NCI-H2107 treated with DMSO at 0.1 percent for 48 hours (cell line): ENCODE results near the gene PLCB3.

Source experiments
- DNase-seq: peaks from one replicate; lab custom pipeline; 2025; ENCODE audit not compliant: unreplicated experiment; lab: John Stamatoyannopoulos, UW

PLCB3 gene

GRCh38 chr11:64220798-64221197, 30.5 kb upstream of the PLCB3 start:
- DNase-seq = no peak

- no peak for DNase-seq
Observed at GRCh38 chr11:64222651-64223000, 28.7 kb upstream of the PLCB3 start.

GRCh38 chr11:64223001-64223651, 28.2 kb upstream of the PLCB3 start:
- DNase-seq = no peak

GRCh38 chr11:64224151-64224890, 27.0 kb upstream of the PLCB3 start:
- no peak for DNase-seq

- DNase-seq = no peak
Observed at GRCh38 chr11:64224891-64225607, 26.3 kb upstream of the PLCB3 start.

GRCh38 chr11:64225608-64226506, 25.5 kb upstream of the PLCB3 start, which contains the start of the genes NUDT22 and TRPT1:
TSS of gene NUDT22 (plus strand) at chr11:64226274. CDS start at chr11:64226653, 379 bp downstream.
TSS of gene TRPT1 (minus strand) at chr11:64226186. CDS start at chr11:64225860, 326 bp downstream.
- DNase-seq = peak; percentile 62

- DNase-seq = no peak
Observed at GRCh38 chr11:64226507-64227051, 24.8 kb upstream of the PLCB3 start.

- DNase-seq = no peak
Observed at GRCh38 chr11:64227405-64227956, 23.8 kb upstream of the PLCB3 start.

GRCh38 chr11:64229090-64229743, 22.1 kb upstream of the PLCB3 start:
- DNase-seq = no peak

- no peak for DNase-seq
Observed at GRCh38 chr11:64229744-64230170, 21.6 kb upstream of the PLCB3 start.

GRCh38 chr11:64230171-64230984, 21.0 kb upstream of the PLCB3 start, which contains the start of gene DNAJC4:
TSS of gene DNAJC4 (plus strand) at chr11:64230548. CDS start at chr11:64230855, 307 bp downstream.
- DNase-seq = peak; percentile 90

- no peak for DNase-seq
Observed at GRCh38 chr11:64230985-64231365, 20.4 kb upstream of the PLCB3 start.

- DNase-seq = no peak
Observed at GRCh38 chr11:64231546-64231945, 19.8 kb upstream of the PLCB3 start.

GRCh38 chr11:64232182-64232966, 19.0 kb upstream of the PLCB3 start:
- no peak for DNase-seq

- DNase-seq = no peak
Observed at GRCh38 chr11:64232967-64233315, 18.4 kb upstream of the PLCB3 start.

- no peak for DNase-seq
Observed at GRCh38 chr11:64233913-64234586, 17.3 kb upstream of the PLCB3 start, which contains the start of gene VEGFB. TSS of gene VEGFB (plus strand) at chr11:64234584. CDS start at chr11:64234834, 250 bp downstream.

- DNase-seq = no peak
Observed at GRCh38 chr11:64234647-64235379, 16.5 kb upstream of the PLCB3 start.
